ENCODE results near the gene MYH7B. TPM values are rescaled to one million over a fixed set of nuclear protein-coding genes. Genes with fewer than 3 reads are reported as not detected.

The MYH7B gene
- total RNA-seq, 1 donor from 2014 or later = 1.4 TPM

DNA sequence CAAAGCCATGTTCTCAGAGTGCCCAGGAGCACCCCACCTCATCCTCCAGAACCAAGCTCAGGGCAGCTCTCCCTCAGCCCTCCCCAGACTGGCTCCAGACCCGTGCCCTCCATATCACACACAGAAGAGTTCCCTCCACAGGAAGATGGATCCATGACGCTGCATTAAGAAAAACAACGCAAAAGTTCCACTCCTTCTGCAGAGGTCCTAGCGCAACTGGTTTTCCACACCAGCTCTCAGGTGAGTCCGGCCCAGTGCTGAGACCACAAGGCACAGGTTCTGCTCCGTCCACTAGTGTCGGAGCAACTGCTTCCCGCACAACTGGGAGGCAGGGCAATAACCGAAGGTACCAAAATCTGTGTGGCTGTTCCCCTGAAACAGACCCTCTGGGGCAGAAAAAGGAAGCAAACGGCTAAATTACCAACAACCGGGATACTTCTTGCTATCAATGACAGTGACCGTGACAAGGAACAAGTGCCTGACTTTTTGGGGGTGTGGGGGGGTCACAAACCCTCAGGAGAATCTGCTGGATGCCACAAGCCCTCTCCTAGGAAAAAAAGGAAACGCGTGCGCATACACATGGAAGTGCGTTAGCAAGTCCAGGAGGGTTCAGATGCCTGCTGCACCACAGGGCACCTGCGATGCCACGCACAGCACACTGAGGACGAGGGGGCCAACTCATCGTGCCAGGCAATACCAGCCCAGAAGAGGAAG is 49.2 kb downstream of the MYH7B start:
- no peak for DNase-seq (ENCODE audit: low spot score)

Other genes starting within 250 kb of the MYH7B start
- 33.5 TPM for gene NCOA6, start 130.2 kb upstream of the MYH7B start, total RNA-seq
- 40.6 TPM for gene GGT7, start 83.0 kb upstream of the MYH7B start, total RNA-seq
- gene ACSS2, start 79.3 kb upstream of the MYH7B start, total RNA-seq = 98.1 TPM
- 50.0 TPM for gene GSS, start 62 bp upstream of the MYH7B start, total RNA-seq
- gene TRPC4AP, start 136.9 kb downstream of the MYH7B start, total RNA-seq = 60.5 TPM
- gene EDEM2, start 191.5 kb downstream of the MYH7B start, total RNA-seq = 38.2 TPM
- 21.4 TPM for gene PROCR, start 216.2 kb downstream of the MYH7B start, total RNA-seq

Data from mucosa of gallbladder (tissue), 1 donor.